Activated CD8-positive, alpha-beta memory T cell treated with anti-CD3 and anti-CD28 coated beads, Interleukin-2, amount 50 U/mL, for 4 hours (primary cell): ENCODE measurements around the gene CRLF3.
"Not testable (repeated sequence)": the region's sequence is repeated elsewhere in the genome, so short reads cannot be mapped to it uniquely, and the experiment has no call there.

Experiments used
- DNase-seq: peaks from one replicate; pipeline ENCODE4 v3.0.0-alpha.2; 2020

Gene CRLF3

GRCh38 chr17:30824356-30825145 is at the start of gene CRLF3:
Gene CRLF3, minus strand, starts transcription at chr17:30824692. Its CDS starts 41 bp downstream, at chr17:30824651.
- DNase-seq = peak; percentile 89

GRCh38 chr17:30869005-30869404 is 44.5 kb upstream of the CRLF3 start:
- DNase-seq = no peak

GRCh38 chr17:30864636-30865035 is 40.1 kb upstream of the CRLF3 start:
- no peak for DNase-seq

- DNase-seq = no peak
Measured at GRCh38 chr17:30858556-30859250, 34.2 kb upstream of the CRLF3 start.

GRCh38 chr17:30854146-30854545 is 29.7 kb upstream of the CRLF3 start:
- no peak for DNase-seq

- DNase-seq = no peak
Measured at GRCh38 chr17:30848021-30848420, 23.5 kb upstream of the CRLF3 start.

GRCh38 chr17:30840771-30841170 is 16.3 kb upstream of the CRLF3 start:
- no peak for DNase-seq

- no peak for DNase-seq
Measured at GRCh38 chr17:30838202-30838807, 13.8 kb upstream of the CRLF3 start.

- no peak for DNase-seq
Measured at GRCh38 chr17:30832438-30833124, 8.1 kb upstream of the CRLF3 start.

GRCh38 chr17:30831663-30832437 is 7.4 kb upstream of the CRLF3 start, which contains the start of gene ATAD5:
Gene ATAD5, plus strand, starts transcription at chr17:30831966. Its CDS starts 382 bp downstream, at chr17:30832348.
- DNase-seq = peak; percentile 86

GRCh38 chr17:30831257-30831656 is 6.8 kb upstream of the CRLF3 start:
- DNase-seq = no peak

- no peak for DNase-seq
Measured at GRCh38 chr17:30829022-30829421, 4.5 kb upstream of the CRLF3 start.

GRCh38 chr17:30827082-30827481 is 2.6 kb upstream of the CRLF3 start:
- DNase-seq = no peak

- DNase-seq = no peak
Measured at GRCh38 chr17:30824002-30824355, 513 bp downstream of the CRLF3 start.

- DNase-seq = no peak
Measured at GRCh38 chr17:30823421-30823820, 1.1 kb downstream of the CRLF3 start.

- not testable (repeated sequence) for DNase-seq
Measured at GRCh38 chr17:30822919-30823318, 1.6 kb downstream of the CRLF3 start.

- DNase-seq = no peak
Measured at GRCh38 chr17:30821871-30822723, 2.4 kb downstream of the CRLF3 start.

- no peak for DNase-seq
Measured at GRCh38 chr17:30819971-30820705, 4.4 kb downstream of the CRLF3 start.

GRCh38 chr17:30816165-30816564 is 8.3 kb downstream of the CRLF3 start:
- DNase-seq = no peak

GRCh38 chr17:30814860-30815259 is 9.6 kb downstream of the CRLF3 start:
- not testable (repeated sequence) for DNase-seq

GRCh38 chr17:30814236-30814635 is 10.3 kb downstream of the CRLF3 start:
- not testable (repeated sequence) for DNase-seq
